Neuron (in vitro differentiated cells): Measurements from ENCODE around the gene SPPL2B.

Experiments
- H2AFZ ChIP-seq: one replicate; pipeline ENCODE4 v1.6.1; 2013; ENCODE audit warnings: low read depth, mild to moderate bottlenecking, inconsistent platforms, low read length, moderate library complexity
- H3K27me3 ChIP-seq: one replicate; pipeline ENCODE4 v1.6.1; 2013; ENCODE audit warnings: low read length; ENCODE audit not compliant: insufficient read depth
- H3K36me3 ChIP-seq: one replicate; pipeline ENCODE4 v1.6.1; 2013; ENCODE audit warnings: low read length; ENCODE audit not compliant: insufficient read depth
- H3K4me1 ChIP-seq: one replicate; pipeline ENCODE4 v1.6.1; 2013; ENCODE audit warnings: low read length; ENCODE audit not compliant: insufficient read depth
- H3K4me3 ChIP-seq: 2 replicates; pipeline ENCODE4 v1.5.1; 2013; ENCODE audit warnings: mild to moderate bottlenecking, low read length, moderate library complexity
- H3K9me3 ChIP-seq: one replicate; pipeline ENCODE4 v1.6.1; 2013; ENCODE audit warnings: low read length

Gene SPPL2B

DNA sequence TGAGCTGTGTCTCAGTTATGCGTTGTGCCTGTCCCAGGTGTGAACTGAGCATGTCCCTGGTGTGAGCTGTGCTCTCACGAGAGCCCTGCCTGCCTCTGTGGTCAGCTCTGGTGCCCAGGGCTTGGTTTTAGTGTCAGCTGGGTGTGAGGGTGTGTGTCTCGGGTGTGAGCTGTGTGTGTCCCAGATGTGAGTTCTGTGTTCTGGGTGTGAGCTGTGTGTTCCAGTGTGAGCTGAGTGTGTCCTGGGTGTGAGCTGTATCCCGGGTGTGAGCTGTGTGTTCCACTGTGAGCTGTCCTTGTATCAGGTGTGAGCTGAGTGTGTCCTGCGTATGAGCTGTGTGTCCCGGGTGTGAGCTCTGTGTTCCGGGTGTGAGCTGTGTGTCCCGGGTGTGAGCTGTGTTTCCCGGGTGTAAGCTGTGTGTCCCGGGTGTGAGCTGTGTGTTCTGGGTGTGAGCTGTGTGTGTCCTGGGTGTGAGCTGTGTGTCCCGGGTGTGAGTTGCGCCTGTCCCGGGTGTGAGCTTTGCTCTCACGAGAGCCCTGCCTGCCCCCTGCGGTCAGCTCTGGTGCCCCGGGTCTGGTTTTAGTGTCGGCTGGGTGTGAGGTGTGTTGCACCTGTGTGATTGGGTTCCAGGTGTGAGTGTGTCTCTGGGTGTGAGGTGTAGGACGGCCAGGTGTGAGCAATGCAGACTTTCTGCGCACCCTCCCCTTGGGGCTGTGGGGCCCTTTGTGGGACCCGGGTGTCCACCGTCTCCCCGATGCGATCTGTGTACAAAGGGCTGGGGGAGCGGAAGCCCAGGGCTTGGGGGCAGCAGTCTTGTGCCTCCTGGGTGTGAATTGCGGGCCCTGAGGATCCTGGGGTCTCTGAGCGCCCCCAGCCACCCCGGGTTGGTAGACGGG is 39.4 kb upstream of the SPPL2B start:
- H3K27me3 ChIP-seq, result peaks cover 32% of the 10 kb centered on the region
- H3K36me3 ChIP-seq, result no peaks in the 10 kb centered on the region
- no peak overlapping the region for H3K4me3 ChIP-seq

DNA sequence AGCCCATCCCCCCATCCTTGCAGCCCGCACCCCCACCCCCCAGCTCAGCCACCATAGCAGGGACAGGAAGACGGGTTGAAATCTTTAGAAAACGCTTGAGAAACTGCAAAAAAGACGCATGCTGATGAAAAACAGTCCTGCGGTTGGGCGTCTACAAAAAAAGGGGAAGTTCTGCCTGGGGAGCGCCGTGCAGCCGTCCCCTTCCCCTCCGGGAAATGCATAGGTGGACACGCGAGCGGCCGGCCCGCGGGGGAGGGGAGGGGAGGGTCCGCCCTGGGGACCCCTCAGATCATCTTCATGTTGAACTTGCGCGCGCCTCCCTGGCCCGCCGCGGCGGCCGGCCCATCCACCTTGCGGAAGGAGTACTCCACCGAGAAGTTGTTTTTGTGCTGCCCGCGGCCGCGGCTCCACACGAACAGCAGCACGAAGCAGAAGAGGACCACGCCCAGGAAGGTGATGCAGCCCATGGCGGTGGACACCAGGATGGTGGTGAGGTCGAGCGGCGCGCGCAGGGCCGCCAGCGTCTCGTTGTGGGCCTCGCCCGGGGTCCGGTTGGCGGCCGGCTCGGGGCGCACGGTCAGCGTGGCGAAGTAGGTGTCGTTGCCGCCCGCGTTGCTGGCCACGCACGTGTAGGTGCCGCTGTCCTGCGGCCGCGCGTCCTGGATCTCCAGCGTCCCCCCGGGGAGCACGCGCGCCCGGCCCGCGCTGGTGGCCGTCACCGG is 38.6 kb upstream of the SPPL2B start:
- Histone ChIP-seq H3K4me1 (peaks cover 1% of the 10 kb centered on the region), H3K9me3 (peaks cover 7% of the 10 kb centered on the region), H2AFZ (no peak overlapping the region), H3K4me3 (no peak overlapping the region), H3K36me3 (no peaks in the 10 kb centered on the region), H3K27me3 (peaks cover 35% of the 10 kb centered on the region)

More for the DNA sequence above, 39.4 kb upstream of the SPPL2B start:
- no peak overlapping the region for H2AFZ ChIP-seq
- H3K4me1 ChIP-seq, result no peaks in the 10 kb centered on the region
- peaks cover 7% of the 10 kb centered on the region for H3K9me3 ChIP-seq

DNA sequence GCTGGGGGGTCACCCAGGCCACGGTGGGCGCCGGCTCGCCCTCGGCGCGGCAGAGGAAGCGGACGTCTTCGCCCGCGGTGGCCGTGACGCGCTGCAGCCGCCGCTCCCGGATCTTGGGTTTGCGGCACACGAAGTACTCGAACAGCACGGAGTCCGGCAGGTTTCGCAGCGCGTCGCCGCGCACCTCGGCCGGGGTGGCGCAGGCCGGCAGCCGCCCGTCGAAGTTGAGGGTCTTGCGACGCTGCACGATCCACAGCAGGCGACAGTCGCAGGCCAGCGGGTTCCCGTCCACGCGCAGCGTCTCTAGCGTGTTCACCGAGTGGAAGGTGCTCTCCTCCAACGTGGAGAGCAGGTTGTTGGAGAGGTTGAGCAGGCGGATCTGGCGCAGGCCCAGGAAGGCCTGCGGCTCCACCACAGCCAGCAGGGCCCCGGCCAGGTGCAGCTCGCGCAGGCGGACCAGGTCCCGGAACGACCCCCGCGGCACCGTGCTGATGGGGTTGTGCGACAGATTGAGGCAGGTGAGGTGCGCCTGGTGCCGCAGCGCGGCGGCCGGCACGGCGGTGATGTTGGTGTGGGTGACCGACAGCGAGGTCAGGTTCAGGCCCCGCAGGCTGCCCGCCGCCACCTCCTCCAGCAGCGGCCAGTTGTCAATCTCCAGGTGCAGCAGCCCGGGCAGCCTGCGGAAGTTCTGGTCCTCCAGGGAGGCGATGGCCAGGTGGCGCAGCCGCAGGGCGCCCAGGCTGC is 37.9 kb upstream of the SPPL2B start:
- H3K9me3 ChIP-seq, result peaks cover 7% of the 10 kb centered on the region
- H3K4me3 ChIP-seq, result no peak overlapping the region

DNA sequence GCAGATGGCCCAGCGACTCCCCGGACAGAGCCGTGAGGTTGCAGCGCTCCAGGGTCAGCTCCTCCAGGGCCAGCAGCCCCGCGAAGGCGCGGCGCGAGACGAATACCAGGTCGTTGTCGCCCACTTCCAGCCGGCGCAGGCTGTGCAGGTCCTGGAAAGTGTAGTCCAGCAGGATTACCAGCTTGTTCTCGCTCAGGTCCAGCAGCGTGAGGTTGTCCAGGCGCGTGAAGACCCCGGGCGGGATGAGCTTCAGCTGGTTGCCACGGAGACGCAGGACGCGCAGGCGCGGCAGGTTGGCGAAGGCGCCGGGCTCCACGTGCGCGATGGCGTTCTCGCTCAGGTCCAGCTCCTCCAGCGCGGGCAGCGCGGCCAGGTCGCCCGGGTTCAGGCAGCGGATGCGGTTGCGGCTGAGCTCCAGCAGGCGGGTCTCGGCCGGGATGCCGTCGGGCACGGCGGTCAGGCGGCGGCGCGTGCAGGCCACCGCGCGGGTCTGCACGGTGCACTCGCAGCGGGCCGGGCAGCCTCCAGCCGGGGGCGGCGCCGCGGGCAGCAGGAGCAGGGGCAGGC is 37.2 kb upstream of the SPPL2B start:
- H3K4me3 ChIP-seq, result no peak overlapping the region
- H3K4me1 ChIP-seq, result peaks cover 4% of the 10 kb centered on the region
- H2AFZ ChIP-seq, result no peak overlapping the region
- H3K36me3 ChIP-seq, result no peaks in the 10 kb centered on the region
- peaks cover 40% of the 10 kb centered on the region for H3K27me3 ChIP-seq
- H3K9me3 ChIP-seq, result peaks cover 7% of the 10 kb centered on the region

More for the DNA sequence above, 37.9 kb upstream of the SPPL2B start:
- Histone ChIP-seq H3K36me3 (no peaks in the 10 kb centered on the region), H3K27me3 (peaks cover 39% of the 10 kb centered on the region), H2AFZ (no peak overlapping the region), H3K4me1 (peaks cover 4% of the 10 kb centered on the region)

DNA sequence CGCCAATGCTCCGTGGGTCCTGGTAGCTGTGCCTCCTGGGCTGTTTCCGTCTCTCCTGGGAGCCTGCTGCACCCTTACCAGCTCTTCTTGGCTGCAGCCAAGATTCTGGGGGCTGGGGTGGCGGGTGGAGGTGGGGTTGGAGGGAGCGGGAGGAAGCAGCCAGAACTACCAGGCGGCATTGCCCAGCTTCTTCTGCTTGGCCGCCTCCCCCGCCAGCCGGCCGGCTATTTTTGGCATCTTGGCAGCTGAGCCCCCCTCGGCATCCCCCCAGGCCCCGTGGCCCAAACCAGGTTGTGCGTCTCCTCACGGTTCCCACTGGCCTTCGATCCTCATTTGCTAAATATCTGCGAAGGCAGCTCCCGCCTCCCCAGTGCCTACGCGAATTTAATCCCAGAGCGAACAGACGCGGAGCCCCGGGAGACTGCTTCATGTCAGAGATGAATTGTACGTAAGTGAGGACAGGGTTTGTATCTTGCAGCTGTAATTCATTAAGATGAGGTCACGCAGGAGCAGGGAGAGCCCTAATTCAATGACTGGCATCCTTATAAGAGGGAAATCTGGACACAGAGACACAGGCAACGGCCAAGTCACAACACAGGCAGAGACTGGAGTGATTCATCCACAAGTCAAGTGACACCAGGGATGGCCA is 33.7 kb upstream of the SPPL2B start:
- Histone ChIP-seq H3K4me3 (no peak overlapping the region), H3K4me1 (peaks cover 4% of the 10 kb centered on the region), H3K9me3 (peaks cover 7% of the 10 kb centered on the region), H2AFZ (no peak overlapping the region), H3K36me3 (no peaks in the 10 kb centered on the region), H3K27me3 (peaks cover 23% of the 10 kb centered on the region)

DNA sequence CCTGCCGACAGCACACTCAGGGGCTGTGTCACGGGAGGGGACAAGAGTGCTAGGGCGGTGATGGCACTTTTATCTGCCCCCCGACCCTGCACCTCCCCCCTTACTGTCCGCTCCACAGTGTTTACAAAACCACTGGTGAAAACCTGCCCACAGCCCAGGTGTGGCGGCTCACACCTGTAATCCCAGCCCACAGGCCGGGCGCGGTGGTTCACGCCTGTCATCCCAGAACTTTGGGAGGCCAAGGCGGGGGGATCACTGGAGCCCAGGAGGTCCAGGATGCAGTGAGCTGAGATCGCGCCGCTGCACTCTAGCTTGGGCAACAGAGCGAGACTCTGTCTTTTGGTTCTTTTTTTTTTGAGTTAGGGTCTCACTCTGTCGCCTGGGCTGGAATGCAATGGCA is 32.3 kb upstream of the SPPL2B start:
- Histone ChIP-seq H3K36me3 (no peaks in the 10 kb centered on the region), H2AFZ (no peak overlapping the region), H3K4me1 (peaks cover 4% of the 10 kb centered on the region), H3K9me3 (peaks cover 2% of the 10 kb centered on the region), H3K27me3 (peaks cover 15% of the 10 kb centered on the region), H3K4me3 (no peak overlapping the region)

DNA sequence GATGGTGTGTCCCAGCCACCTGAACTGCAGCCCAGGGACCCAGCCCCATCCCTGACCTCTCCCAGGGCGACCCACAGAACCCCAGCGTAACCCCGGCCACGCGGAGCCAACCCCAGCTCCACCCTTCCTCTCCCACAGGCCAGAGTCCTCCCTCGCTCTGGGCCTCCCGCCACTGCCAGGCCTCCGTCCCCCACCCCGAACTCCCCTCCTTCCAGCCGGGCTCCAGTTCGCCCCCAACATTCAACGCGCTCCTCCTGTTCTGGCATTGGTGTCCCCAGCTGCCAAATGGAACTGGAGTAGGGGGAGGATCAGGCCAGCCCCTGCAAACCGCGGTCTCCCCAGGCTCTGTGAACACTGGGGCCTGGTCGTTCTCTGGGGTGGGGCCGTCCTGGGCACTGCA is 28.0 kb upstream of the SPPL2B start:
- H3K4me1 ChIP-seq, result peaks cover 14% of the 10 kb centered on the region
- no peak overlapping the region for H2AFZ ChIP-seq
- H3K9me3 ChIP-seq, result no peaks in the 10 kb centered on the region
- H3K36me3 ChIP-seq, result no peaks in the 10 kb centered on the region
- no peak overlapping the region for H3K4me3 ChIP-seq
- peaks cover 7% of the 10 kb centered on the region for H3K27me3 ChIP-seq

DNA sequence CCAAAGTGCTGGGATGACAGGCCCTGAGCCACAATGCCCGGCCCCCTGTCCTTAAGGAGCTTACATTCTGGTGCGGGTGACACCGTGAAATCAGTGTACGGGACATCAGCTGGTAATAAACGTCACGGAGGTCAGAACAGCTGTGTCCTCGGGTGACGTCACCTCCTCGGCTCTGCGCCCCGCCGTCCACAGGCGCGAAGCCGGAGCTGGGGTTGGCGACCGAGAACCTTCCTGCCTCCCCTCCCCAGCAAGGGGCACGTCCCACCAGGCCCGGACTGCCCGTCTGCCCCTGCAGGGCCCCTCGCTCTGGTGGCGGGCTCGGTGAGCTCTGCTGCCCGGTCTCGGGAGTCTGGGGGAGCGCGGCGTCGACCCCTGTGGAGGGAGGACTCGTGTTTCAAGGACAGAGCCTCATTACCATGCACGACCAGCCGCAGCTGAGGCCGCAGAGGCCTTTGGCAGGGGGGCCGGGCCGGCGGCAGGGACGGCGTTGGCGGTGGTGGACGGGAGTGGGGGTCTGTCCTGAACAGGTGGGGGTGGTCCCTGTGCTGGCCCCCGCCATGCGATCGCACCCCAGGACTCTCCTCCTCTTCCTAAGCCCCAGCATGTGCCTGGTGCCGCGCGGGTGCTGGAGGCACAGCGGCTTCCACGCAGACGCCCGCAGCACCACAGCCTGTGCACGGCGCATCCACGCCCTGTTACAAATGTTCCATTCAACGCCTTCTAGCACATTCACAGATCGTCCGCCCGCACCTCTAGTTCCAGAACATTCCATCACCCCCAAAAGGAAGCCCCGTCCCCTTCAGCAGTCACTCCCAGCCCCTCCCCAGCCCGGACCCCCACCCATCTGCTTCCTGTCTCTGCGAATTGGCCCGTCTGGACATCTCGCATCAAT is 25.9 kb upstream of the SPPL2B start:
- H3K36me3 ChIP-seq, result no peaks in the 10 kb centered on the region
- peak overlapping the region; percentile 18 for H3K4me3 ChIP-seq
- H2AFZ ChIP-seq, result peak overlapping the region; percentile 14
- peaks cover 14% of the 10 kb centered on the region for H3K4me1 ChIP-seq
- no peaks in the 10 kb centered on the region for H3K9me3 ChIP-seq
- peaks cover 22% of the 10 kb centered on the region for H3K27me3 ChIP-seq

DNA sequence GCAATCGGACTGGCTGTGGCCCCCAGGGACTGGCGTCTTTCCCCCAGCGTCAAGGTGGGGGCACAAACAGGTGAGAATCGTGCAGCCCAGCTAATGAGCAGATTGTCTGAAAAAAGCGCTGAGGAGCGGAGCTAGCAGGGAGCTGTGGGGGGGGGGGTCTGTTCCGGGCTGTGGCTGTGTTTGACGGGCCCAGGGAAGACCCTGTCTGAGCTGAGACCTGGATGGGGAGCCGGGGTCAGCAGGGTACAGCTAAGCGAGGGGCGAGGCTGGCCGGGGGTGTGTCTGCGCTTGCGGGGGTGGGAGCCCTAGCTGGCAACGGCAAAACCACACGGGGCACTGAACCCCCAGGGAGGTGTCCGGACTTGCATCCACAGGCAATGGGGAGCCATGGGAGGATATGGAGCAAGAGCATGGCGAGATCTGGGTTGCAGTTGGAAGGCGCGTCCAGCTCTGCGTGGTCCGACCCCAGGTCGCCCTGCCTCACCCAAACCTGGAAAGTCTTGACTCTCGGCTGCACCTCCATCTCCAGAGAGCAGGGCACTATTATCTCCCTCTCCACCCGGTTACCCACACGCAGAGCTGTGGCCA is 25.2 kb upstream of the SPPL2B start:
- H2AFZ ChIP-seq, result no peak overlapping the region
- peaks cover 14% of the 10 kb centered on the region for H3K4me1 ChIP-seq
- H3K9me3 ChIP-seq, result no peaks in the 10 kb centered on the region
- no peaks in the 10 kb centered on the region for H3K36me3 ChIP-seq
- no peak overlapping the region for H3K4me3 ChIP-seq
- peaks cover 27% of the 10 kb centered on the region for H3K27me3 ChIP-seq

DNA sequence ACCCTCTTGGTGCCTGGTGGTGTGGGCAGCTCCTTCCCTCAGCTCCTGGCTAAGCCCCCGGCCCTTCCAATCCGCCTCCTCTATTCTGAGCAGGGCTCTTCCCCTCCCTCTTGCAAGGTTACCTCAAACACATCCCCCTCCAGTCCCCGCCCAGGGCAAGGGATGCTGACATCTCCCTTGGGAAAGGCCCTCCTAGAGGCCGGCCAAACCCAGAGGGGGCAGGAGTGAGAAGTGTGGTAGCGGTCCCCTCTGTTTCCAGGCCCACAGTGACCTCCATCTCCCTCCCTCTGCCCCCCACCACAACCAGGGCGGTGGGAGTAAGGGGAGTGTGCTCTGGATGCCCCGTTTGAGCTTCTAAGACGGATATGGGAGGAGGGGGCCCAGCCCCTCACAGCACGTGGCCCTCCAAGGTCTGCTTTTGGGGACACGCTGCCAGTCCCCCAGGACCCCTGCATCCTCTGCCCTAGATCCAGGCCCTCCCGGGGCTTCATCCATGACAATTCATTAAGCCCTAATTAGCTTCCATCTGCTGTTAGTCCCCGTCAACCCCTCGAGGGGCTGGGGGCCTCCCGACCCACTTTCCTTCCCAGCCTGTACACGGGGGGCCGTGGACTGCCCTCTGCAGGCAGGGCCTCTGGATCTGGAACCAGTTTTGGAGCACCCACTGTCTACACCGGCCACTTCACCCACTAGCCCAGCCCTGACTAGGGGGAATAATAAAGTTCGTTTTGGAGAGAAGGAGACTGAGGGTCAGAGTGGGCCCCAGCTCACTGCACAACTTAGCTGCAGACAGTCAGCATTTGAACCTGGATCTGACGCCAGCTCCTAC is 22.8 kb upstream of the SPPL2B start:
- peaks cover 14% of the 10 kb centered on the region for H3K4me1 ChIP-seq
- H3K36me3 ChIP-seq, result no peaks in the 10 kb centered on the region
- peaks cover 43% of the 10 kb centered on the region for H3K27me3 ChIP-seq
- no peaks in the 10 kb centered on the region for H3K9me3 ChIP-seq
- H3K4me3 ChIP-seq, result no peak overlapping the region
- H2AFZ ChIP-seq, result no peak overlapping the region

DNA sequence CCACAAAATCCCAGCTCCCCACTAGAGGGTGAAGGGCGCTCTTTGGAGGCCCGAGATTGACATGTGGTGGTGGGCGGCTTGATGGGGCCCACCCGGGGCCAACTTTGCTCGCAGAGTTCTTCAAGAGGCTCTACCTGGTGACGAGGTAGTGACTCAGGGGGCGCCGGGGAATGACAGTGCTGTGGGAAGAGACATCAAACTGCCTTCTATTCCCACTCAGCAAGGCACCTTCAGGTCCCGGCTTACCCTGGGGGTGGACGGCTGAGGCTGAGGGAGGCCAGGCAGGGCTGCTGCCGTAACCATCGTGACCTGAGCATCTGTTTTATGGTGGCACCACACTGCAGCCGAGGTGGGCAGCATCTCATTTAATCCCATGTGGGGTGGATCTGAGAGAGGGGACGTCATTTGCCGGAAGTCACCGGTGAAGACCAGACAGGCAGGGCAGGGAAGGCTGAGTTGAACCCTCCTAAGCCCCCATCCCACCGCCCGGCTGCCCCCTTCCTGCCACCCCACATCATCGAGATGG is 22.1 kb upstream of the SPPL2B start:
- Histone ChIP-seq H2AFZ (no peak overlapping the region), H3K27me3 (peaks cover 43% of the 10 kb centered on the region), H3K9me3 (no peaks in the 10 kb centered on the region), H3K36me3 (no peaks in the 10 kb centered on the region), H3K4me1 (peaks cover 14% of the 10 kb centered on the region), H3K4me3 (no peak overlapping the region)
